ENCODE data around the gene MAP3K5. TPM values are rescaled to one million over a fixed set of nuclear protein-coding genes. Genes with fewer than 3 reads are reported as not detected.

MAP3K5 gene
- total and polyA plus RNA-seq, 9 of the 15 experiments (the other 6 are each of a cell fraction or from before 2014, with no cell fraction given) = 2.2 to 13.0 (median 9.9) TPM

GRCh38 chr6:136754820-136755219 is 37.5 kb downstream of the MAP3K5 start (continued):
- TF ChIP-seq MNT (conservative IDR thresholded peaks at IDR 0.05) (peak in 1 of 2 experiments; percentile 48; a peak in 2 of 4 replicates), NR2C1 (IDR thresholded peaks at IDR 0.05) (no peak), NR2C1 (tag; IDR thresholded peaks at IDR 0.05) (0 out of 2 replicates have a peak, but pooled peaks have one; percentile 34), NONO (IDR thresholded peaks at IDR 0.05; ENCODE audit: low read depth in 2 of 2, low read length in 1 of 2) (no peak), FOSL1 (tag; conservative IDR thresholded peaks at IDR 0.05) (peak; percentile 32; the same call in 1 of the 2 replicates), SP1 (CRISPR knock-in tag; IDR thresholded peaks at IDR 0.05) (0 out of 2 replicates have a peak, but pooled peaks have one; percentile 1), ELK1 (CRISPR knock-in tag; IDR thresholded peaks at IDR 0.05) (no peak), GTF2F1 (IDR thresholded peaks at IDR 0.05; ENCODE audit: low read depth, low read length) (no peak), TAF9B (IDR thresholded peaks at IDR 0.05; ENCODE audit: partially characterized antibody) (no peak), ZBTB33 (CRISPR knock-in tag; IDR thresholded peaks at IDR 0.05) (no peak), ZNF311 (CRISPR knock-in tag; IDR thresholded peaks at IDR 0.05) (no peak), PBX2 (CRISPR knock-in tag; IDR thresholded peaks at IDR 0.05; ENCODE audit: low read depth) (no peak), PBX2 (tag; conservative IDR thresholded peaks at IDR 0.05; ENCODE audit: low read depth) (peak; percentile 79), GABPB1 (CRISPR knock-in tag; IDR thresholded peaks at IDR 0.05) (no peak), SIN3B (IDR thresholded peaks at IDR 0.05; ENCODE audit: low read depth) (no peak), SMARCE1 (IDR thresholded peaks at IDR 0.05) (peak; percentile 72), ZNF668 (CRISPR knock-in tag; IDR thresholded peaks at IDR 0.05) (no peak), ZNF41 (CRISPR knock-in tag; conservative IDR thresholded peaks at IDR 0.05) (no peak), TAF1 (IDR thresholded peaks at IDR 0.05; ENCODE audit: control insufficient read depth, extremely low read depth, insufficient read depth, low read length, severe bottlenecking) (no peak), CTCFL (IDR thresholded peaks at IDR 0.05; ENCODE audit: borderline replicate concordance, insufficient read depth, low read depth, low read length, poor library complexity, severe bottlenecking) (no peak)
